Left lobe of liver (tissue), 2 donors: ENCODE measurements around the gene ENTPD1. TPM values are rescaled to one million over a fixed set of nuclear protein-coding genes. Genes with fewer than 3 reads are reported as not detected.

Source experiments
- ATAC-seq: fragments of 200-7000 bp; cut with Tn5 transposase; one replicate; pipeline ENCODE4 v1.9.1; 2020; ENCODE audit warnings: mild to moderate bottlenecking, moderate library complexity
- DNase-seq: peaks from one replicate; pipeline ENCODE4 v3.0.0-alpha.2; 2020; ENCODE audit warnings: low spot score
- total RNA-seq: library from RNA; stranded (reverse); gene quantifications from one replicate; pipeline ENCODE4 v1.2.1, GENCODE V29; 2021
- donor health status: DM: no; HTN: no; CAD: no; lungs with moderate emphysema.
- donor health status: DM: no; HTN: yes; CAD: no.

The ENTPD1 gene
- total RNA-seq, 1 donor from 2014 or later: 1.9 TPM

- ATAC-seq: no peak
Observed at GRCh38 chr10:95819620-95820329, 63.8 kb downstream of the ENTPD1 start.

GRCh38 chr10:95820363-95820762 lies 64.4 kb downstream of the ENTPD1 start:
- DNase-seq (no peak), ATAC-seq (no peak)

More at GRCh38 chr10:95819620-95820329, 63.8 kb downstream of the ENTPD1 start:
- no peak for DNase-seq

GRCh38 chr10:95821720-95822119 lies 65.8 kb downstream of the ENTPD1 start:
- ATAC-seq: no peak
- DNase-seq: no peak

GRCh38 chr10:95830044-95830443 lies 74.1 kb downstream of the ENTPD1 start:
- no peak for DNase-seq

GRCh38 chr10:95831076-95831475 lies 75.1 kb downstream of the ENTPD1 start:
- ATAC-seq: no peak
- DNase-seq: no peak

More at GRCh38 chr10:95830044-95830443, 74.1 kb downstream of the ENTPD1 start:
- ATAC-seq: no peak

- DNase-seq (no peak), ATAC-seq (no peak)
Observed at GRCh38 chr10:95831515-95831914, 75.6 kb downstream of the ENTPD1 start.

- DNase-seq (no peak), ATAC-seq (no peak)
Observed at GRCh38 chr10:95832216-95833041, 76.5 kb downstream of the ENTPD1 start.

GRCh38 chr10:95833042-95833610 lies 77.2 kb downstream of the ENTPD1 start:
- DNase-seq (no peak), ATAC-seq (no peak)

- DNase-seq (no peak), ATAC-seq (no peak)
Observed at GRCh38 chr10:95834406-95834805, 78.4 kb downstream of the ENTPD1 start.

GRCh38 chr10:95835149-95835860 lies 79.3 kb downstream of the ENTPD1 start:
- ATAC-seq: no peak
- DNase-seq: no peak

GRCh38 chr10:95835911-95836310 lies 79.9 kb downstream of the ENTPD1 start:
- ATAC-seq: no peak
- no peak for DNase-seq

- ATAC-seq: no peak
- DNase-seq: no peak
Observed at GRCh38 chr10:95836610-95837355, 80.8 kb downstream of the ENTPD1 start.

- ATAC-seq (no peak), DNase-seq (no peak)
Observed at GRCh38 chr10:95837356-95837776, 81.4 kb downstream of the ENTPD1 start.

- no peak for DNase-seq
- ATAC-seq: peak; percentile 14
Observed at GRCh38 chr10:95837783-95838182, 81.8 kb downstream of the ENTPD1 start.

GRCh38 chr10:95840121-95840520 lies 84.2 kb downstream of the ENTPD1 start:
- ATAC-seq (no peak), DNase-seq (no peak)

- no peak for DNase-seq
- ATAC-seq: no peak
Observed at GRCh38 chr10:95840681-95841080, 84.7 kb downstream of the ENTPD1 start.

- DNase-seq (no peak), ATAC-seq (peak; percentile 77)
Observed at GRCh38 chr10:95841661-95842498, 85.9 kb downstream of the ENTPD1 start.

GRCh38 chr10:95845411-95845810 lies 89.4 kb downstream of the ENTPD1 start:
- ATAC-seq: no peak
- DNase-seq: no peak

- DNase-seq: no peak
- ATAC-seq: no peak
Observed at GRCh38 chr10:95847007-95847406, 91.0 kb downstream of the ENTPD1 start.
